ENCODE measurements around the gene BACH1. TPM values are rescaled to one million over a fixed set of nuclear protein-coding genes. Genes with fewer than 3 reads are reported as not detected.

BACH1 gene
- total and polyA plus RNA-seq, 2 experiments from 2014 or later: 23.9 to 52.7 TPM

- Histone ChIP-seq H3F3A (ENCODE audit: insufficient read depth) (0 out of 2 replicates have a peak, but pooled peaks cover 5% of the 10 kb centered on the region), H3K27ac (no peak overlapping the region), H3K9me2 (ENCODE audit: insufficient read depth) (no peaks in the 10 kb centered on the region), H2AFZ (no peak overlapping the region), H3K9ac (no peak overlapping the region), H3K4me1 (ENCODE audit: insufficient read depth) (peaks cover 14% of the 10 kb centered on the region), H4K20me1 (ENCODE audit: insufficient read depth) (no peaks in the 10 kb centered on the region), H3K9me3 (ENCODE audit: low read depth) (no peaks in the 10 kb centered on the region), H3K4me3 (no peak overlapping the region), H3K27me3 (replicated peaks; ENCODE audit: insufficient read depth) (no peaks in the 10 kb centered on the region), H3K36me3 (ENCODE audit: low read depth) (no peaks in the 10 kb centered on the region), H3K79me2 (ENCODE audit: insufficient read depth) (no peaks in the 10 kb centered on the region), H3K4me2 (ENCODE audit: unreplicated experiment) (no peak overlapping the region)
- 93 to 94% methylated on average over 5 of the region's 5 CpGs for WGBS, 2 experiments (ENCODE audit: low coverage in 1 of 2, low lambda C conversion rate in 2 of 2, missing lambda C conversion rate in 2 of 2)
- no peak for DNase-seq
- TF ChIP-seq EZH2 (IDR thresholded peaks at IDR 0.05; ENCODE audit: insufficient read depth, poor library complexity, severe bottlenecking) (no peak), EZH2phosphoT487 (IDR thresholded peaks at IDR 0.05; ENCODE audit: insufficient read depth, low read depth) (no peak)
- in situ Hi-C loops (cut with MboI): no loop called here
Observed at GRCh38 chr21:29288239-29288638, 10.5 kb upstream of the BACH1 start.

DNA sequence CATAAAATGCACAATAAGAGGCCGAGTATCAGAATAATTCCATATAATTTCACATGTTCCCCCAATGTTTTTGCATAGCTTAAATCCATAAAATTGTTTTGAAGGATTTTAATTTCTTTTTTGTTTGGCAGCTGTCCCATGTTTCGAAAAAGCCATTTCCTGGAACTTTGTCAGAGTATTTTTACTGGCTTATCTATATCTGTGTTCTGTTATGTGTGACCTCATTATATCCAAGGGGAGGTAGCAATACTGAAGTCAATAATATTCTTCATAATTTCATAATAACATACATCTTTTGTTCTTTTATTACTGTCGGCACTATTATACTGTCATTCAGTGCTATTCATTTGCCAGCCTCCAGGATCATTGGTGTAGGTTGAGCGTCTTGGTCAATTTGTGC, 9.4 kb upstream of the BACH1 start:
- in situ Hi-C loops (cut with MboI): no loop called here
- H3K36me3 ChIP-seq (ENCODE audit: low read depth): no peaks in the 10 kb centered on the region
- 0 out of 2 replicates have a peak, but pooled peaks cover 5% of the 10 kb centered on the region for H3F3A ChIP-seq (ENCODE audit: insufficient read depth)
- H3K4me2 ChIP-seq (ENCODE audit: unreplicated experiment): no peak overlapping the region
- H2AFZ ChIP-seq: no peak overlapping the region
- no peak for DNase-seq
- 75 to 81% methylated on average over 4 of the region's 4 CpGs for WGBS, 2 experiments (ENCODE audit: low coverage in 1 of 2, low lambda C conversion rate in 2 of 2, missing lambda C conversion rate in 2 of 2)
- no peaks in the 10 kb centered on the region for H3K9me2 ChIP-seq (ENCODE audit: insufficient read depth)
- no peaks in the 10 kb centered on the region for H4K20me1 ChIP-seq (ENCODE audit: insufficient read depth)
- H3K27ac ChIP-seq: no peak overlapping the region
- H3K9ac ChIP-seq: no peak overlapping the region
- no peak for TF ChIP-seq EZH2phosphoT487 (IDR thresholded peaks at IDR 0.05; ENCODE audit: insufficient read depth, low read depth)
- no peaks in the 10 kb centered on the region for H3K27me3 ChIP-seq (replicated peaks; ENCODE audit: insufficient read depth)
- H3K4me3 ChIP-seq: no peak overlapping the region
- H3K9me3 ChIP-seq (ENCODE audit: low read depth): no peaks in the 10 kb centered on the region
- H3K79me2 ChIP-seq (ENCODE audit: insufficient read depth): no peaks in the 10 kb centered on the region
- H3K4me1 ChIP-seq (ENCODE audit: insufficient read depth): peaks cover 14% of the 10 kb centered on the region

DNA sequence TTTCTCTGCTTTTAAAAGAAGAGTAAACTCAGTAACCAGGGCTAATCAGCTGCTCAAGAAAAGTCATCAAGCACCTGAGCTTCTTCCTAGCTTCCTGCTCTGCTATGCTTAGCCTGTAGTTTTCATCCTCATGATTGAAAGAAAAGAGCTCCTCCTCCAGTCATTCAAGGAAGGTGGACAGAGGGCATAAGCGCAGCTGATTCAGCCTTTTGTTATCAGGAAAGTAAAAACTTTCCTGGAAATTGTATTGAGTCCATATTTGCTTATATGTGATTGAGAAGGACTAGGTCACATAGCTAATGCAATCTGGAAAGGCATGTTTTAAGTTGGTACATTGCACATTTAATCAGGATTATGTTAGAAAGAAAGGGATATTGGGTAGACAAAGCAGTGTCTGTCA, 8.5 kb upstream of the BACH1 start:
- TF ChIP-seq EZH2 (IDR thresholded peaks at IDR 0.05; ENCODE audit: insufficient read depth, poor library complexity, severe bottlenecking) (no peak), EZH2phosphoT487 (IDR thresholded peaks at IDR 0.05; ENCODE audit: insufficient read depth, low read depth) (no peak)
- Histone ChIP-seq H3K9me2 (ENCODE audit: insufficient read depth) (no peaks in the 10 kb centered on the region), H4K20me1 (ENCODE audit: insufficient read depth) (no peaks in the 10 kb centered on the region), H3K36me3 (ENCODE audit: low read depth) (no peaks in the 10 kb centered on the region), H3K4me3 (no peak overlapping the region), H3K79me2 (ENCODE audit: insufficient read depth) (no peaks in the 10 kb centered on the region), H3K9me3 (ENCODE audit: low read depth) (no peaks in the 10 kb centered on the region), H3F3A (ENCODE audit: insufficient read depth) (0 out of 2 replicates have a peak, but pooled peaks cover 5% of the 10 kb centered on the region), H3K4me1 (ENCODE audit: insufficient read depth) (peaks cover 14% of the 10 kb centered on the region), H3K9ac (no peak overlapping the region), H2AFZ (no peak overlapping the region), H3K4me2 (ENCODE audit: unreplicated experiment) (no peak overlapping the region), H3K27me3 (replicated peaks; ENCODE audit: insufficient read depth) (no peaks in the 10 kb centered on the region), H3K27ac (no peak overlapping the region)
- DNase-seq: no peak
- 88 to 100% methylated on average over 1 of the region's 1 CpG for WGBS, 2 experiments (ENCODE audit: low coverage in 1 of 2, low lambda C conversion rate in 2 of 2, missing lambda C conversion rate in 2 of 2)
- in situ Hi-C loops (cut with MboI): no loop called here

- Histone ChIP-seq H3K4me2 (ENCODE audit: unreplicated experiment) (no peak overlapping the region), H3K9me3 (ENCODE audit: low read depth) (no peaks in the 10 kb centered on the region), H3K79me2 (ENCODE audit: insufficient read depth) (no peaks in the 10 kb centered on the region), H3K27ac (no peak overlapping the region), H3K4me1 (ENCODE audit: insufficient read depth) (no peaks in the 10 kb centered on the region), H3K27me3 (replicated peaks; ENCODE audit: insufficient read depth) (no peaks in the 10 kb centered on the region), H4K20me1 (ENCODE audit: insufficient read depth) (no peaks in the 10 kb centered on the region), H3K4me3 (no peak overlapping the region), H2AFZ (no peak overlapping the region), H3F3A (ENCODE audit: insufficient read depth) (no peaks in the 10 kb centered on the region), H3K9me2 (ENCODE audit: insufficient read depth) (no peaks in the 10 kb centered on the region), H3K36me3 (ENCODE audit: low read depth) (no peaks in the 10 kb centered on the region), H3K9ac (no peak overlapping the region)
- WGBS, 2 experiments (ENCODE audit: low coverage in 1 of 2, low lambda C conversion rate in 2 of 2, missing lambda C conversion rate in 2 of 2): 89 to 97% methylated on average over 2 of the region's 2 CpGs
- TF ChIP-seq EZH2phosphoT487 (IDR thresholded peaks at IDR 0.05; ENCODE audit: insufficient read depth, low read depth): no peak
- TF ChIP-seq EZH2 (IDR thresholded peaks at IDR 0.05; ENCODE audit: insufficient read depth, poor library complexity, severe bottlenecking): no peak
- no peak for DNase-seq
- in situ Hi-C loops (cut with MboI): no loop called here
Observed at GRCh38 chr21:29293495-29293894, 5.2 kb upstream of the BACH1 start.

- Histone ChIP-seq H4K20me1 (ENCODE audit: insufficient read depth) (no peaks in the 10 kb centered on the region), H3K9me2 (ENCODE audit: insufficient read depth) (no peaks in the 10 kb centered on the region), H3K27ac (no peak overlapping the region), H3K36me3 (ENCODE audit: low read depth) (no peaks in the 10 kb centered on the region), H3K9me3 (ENCODE audit: low read depth) (no peaks in the 10 kb centered on the region), H2AFZ (no peak overlapping the region), H3K9ac (no peak overlapping the region), H3K4me2 (ENCODE audit: unreplicated experiment) (no peak overlapping the region), H3K27me3 (replicated peaks; ENCODE audit: insufficient read depth) (no peaks in the 10 kb centered on the region), H3F3A (ENCODE audit: insufficient read depth) (peaks cover 7% of the 10 kb centered on the region), H3K4me1 (ENCODE audit: insufficient read depth) (no peaks in the 10 kb centered on the region), H3K4me3 (no peak overlapping the region), H3K79me2 (ENCODE audit: insufficient read depth) (peaks cover 10% of the 10 kb centered on the region)
- DNase-seq: no peak
- in situ Hi-C loops (cut with MboI): no loop called here
- no peak for TF ChIP-seq EZH2phosphoT487 (IDR thresholded peaks at IDR 0.05; ENCODE audit: insufficient read depth, low read depth)
- TF ChIP-seq EZH2 (IDR thresholded peaks at IDR 0.05; ENCODE audit: insufficient read depth, poor library complexity, severe bottlenecking): no peak
- WGBS, 2 experiments (ENCODE audit: low coverage in 1 of 2, low lambda C conversion rate in 2 of 2, missing lambda C conversion rate in 2 of 2): 93% methylated on average over 9 of the region's 9 CpGs
Observed at GRCh38 chr21:29295066-29295650, 3.6 kb upstream of the BACH1 start.
